BLaER1 treated with 17β-estradiol and CSF1 and Interleukin-3, amounts not matched to agents 10 nM and 100 nM (cell line): ENCODE measurements around the gene PRDM5.

Experiments
- H3K27ac ChIP-seq, 11 experiments: shearing (Covaris generic); formaldehyde crosslinking; 2 replicates each; pipeline ENCODE4 v1.8.1; 2022
- H3K27me3 ChIP-seq, 11 experiments: shearing (Covaris generic); formaldehyde crosslinking; 2 replicates each; pipeline ENCODE4 v1.8.1; 2022
- H3K36me3 ChIP-seq, 11 experiments: shearing (Covaris generic); formaldehyde crosslinking; 2 replicates each; pipeline ENCODE4 v1.8.1; 2022
- H3K4me1 ChIP-seq, 10 experiments: shearing (Covaris generic); formaldehyde crosslinking; 2 replicates each; pipeline ENCODE4 v1.8.1; 2022
- H3K4me2 ChIP-seq, 11 experiments: shearing (Covaris generic); formaldehyde crosslinking; 2 replicates each; pipeline ENCODE4 v1.8.1; 2022
- H3K4me3 ChIP-seq, 10 experiments: shearing (Covaris generic); formaldehyde crosslinking; 2 replicates each; pipeline ENCODE4 v1.8.1; 2022
- H3K9ac ChIP-seq, 11 experiments: shearing (Covaris generic); formaldehyde crosslinking; 2 replicates each; pipeline ENCODE4 v1.8.1; 2022
- H3K9me3 ChIP-seq, 11 experiments: shearing (Covaris generic); formaldehyde crosslinking; replicated peaks in 1 of 11; 2 replicates each; pipeline ENCODE4 v1.8.1; 2022
- H4K20me1 ChIP-seq, 11 experiments: shearing (Covaris generic); formaldehyde crosslinking; 2 replicates each; pipeline ENCODE4 v1.8.1; 2022
- Cebpa-rat ChIP-seq, 11 experiments: shearing (Covaris generic); IDR thresholded peaks; 2 replicates each; pipeline ENCODE4 v1.8.1; 2022

The PRDM5 gene

DNA sequence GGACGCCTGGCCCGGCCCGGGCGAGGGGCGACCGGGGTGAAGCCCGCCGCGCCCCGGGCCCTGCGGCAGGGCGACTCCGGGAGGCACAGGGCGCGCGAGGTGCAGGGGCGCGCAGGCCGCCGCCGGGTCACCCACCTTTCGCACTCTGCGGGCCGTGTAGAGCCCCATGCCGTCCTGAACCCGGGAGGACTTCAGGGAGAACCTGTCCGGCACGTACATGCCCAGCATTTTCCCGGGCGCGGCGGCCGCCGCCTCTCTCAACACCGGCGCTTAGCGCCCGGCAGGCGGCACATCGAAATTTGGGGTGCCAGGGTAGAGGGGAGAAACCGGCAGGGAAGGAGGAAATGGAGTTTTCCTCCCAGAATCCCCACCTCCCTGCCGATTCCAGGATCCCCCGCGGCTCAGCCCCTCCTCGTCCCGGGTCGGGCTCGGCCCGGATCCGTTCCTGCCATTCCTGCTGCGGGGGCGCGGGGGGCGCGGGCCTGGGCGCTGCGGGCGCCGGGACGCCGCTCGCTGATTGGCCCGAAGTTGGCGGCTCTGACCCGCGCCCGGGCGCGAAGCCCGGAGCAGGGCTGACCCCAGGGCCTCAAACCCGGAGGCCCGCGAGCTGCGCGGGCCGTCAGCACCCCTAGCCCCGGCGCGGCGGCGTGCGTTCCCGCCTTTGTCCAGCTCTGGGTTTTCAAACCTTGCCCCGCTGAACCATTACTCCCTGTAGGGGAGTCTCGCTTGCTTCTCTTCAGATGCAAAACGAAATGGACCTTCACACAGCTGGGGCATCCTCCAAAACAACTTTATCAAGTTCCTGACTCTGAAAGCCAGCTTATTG is at the start of gene PRDM5:
Gene PRDM5, minus strand, starts transcription at position 346 of the 826 bp plus-strand sequence. Its CDS starts 118 bp downstream, at position 228.
- no peak within 1 kb of the TSS for H3K4me2 ChIP-seq
- H3K27me3 ChIP-seq, result no peaks in the 10 kb centered on the region
- no peaks in the 10 kb centered on the region for H3K4me1 ChIP-seq
- H4K20me1 ChIP-seq, result no peaks in the 10 kb centered on the region
- no peak for TF ChIP-seq Cebpa-rat (IDR thresholded peaks at IDR 0.05)
- no peak within 1 kb of the TSS for H3K27ac ChIP-seq
- H3K4me3 ChIP-seq, result no peak within 1 kb of the TSS
- peaks cover 15 to 24% (median 18%) of the 10 kb centered on the region in 11 experiments for H3K9me3 ChIP-seq
- no peak within 1 kb of the TSS for H3K9ac ChIP-seq
- no peaks in the 10 kb centered on the region for H3K36me3 ChIP-seq

DNA sequence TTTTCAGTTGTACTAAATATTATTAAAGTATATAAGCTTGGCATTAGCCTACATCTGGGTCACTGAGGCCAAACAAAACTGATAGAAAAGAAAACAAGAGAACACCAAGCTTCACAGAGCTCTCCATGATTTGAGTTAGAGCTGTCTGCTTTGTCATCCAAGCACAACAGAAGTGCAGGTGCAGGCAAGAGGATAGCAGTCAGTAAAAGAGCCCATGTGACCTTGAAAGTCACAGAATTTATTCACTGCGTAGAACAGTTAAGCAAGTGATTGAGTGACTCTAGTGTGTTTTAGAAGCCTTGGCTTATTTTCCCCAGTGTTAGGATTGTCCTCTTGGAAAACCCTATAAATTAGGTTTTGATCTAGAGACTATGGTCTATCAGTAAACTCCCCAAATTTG is 49.4 kb upstream of the PRDM5 start:
- no peaks in the 10 kb centered on the region for H4K20me1 ChIP-seq
- H3K9me3 ChIP-seq, result no peaks in the 10 kb centered on the region
- no peak overlapping the region for H3K9ac ChIP-seq
- no peak for TF ChIP-seq Cebpa-rat (IDR thresholded peaks at IDR 0.05)
- H3K27ac ChIP-seq, result no peak overlapping the region
- H3K4me3 ChIP-seq, result no peak overlapping the region
- H3K4me1 ChIP-seq, result no peaks in the 10 kb centered on the region
- H3K36me3 ChIP-seq, result no peaks in the 10 kb centered on the region
- no peaks in the 10 kb centered on the region for H3K27me3 ChIP-seq
- H3K4me2 ChIP-seq, result no peak overlapping the region

DNA sequence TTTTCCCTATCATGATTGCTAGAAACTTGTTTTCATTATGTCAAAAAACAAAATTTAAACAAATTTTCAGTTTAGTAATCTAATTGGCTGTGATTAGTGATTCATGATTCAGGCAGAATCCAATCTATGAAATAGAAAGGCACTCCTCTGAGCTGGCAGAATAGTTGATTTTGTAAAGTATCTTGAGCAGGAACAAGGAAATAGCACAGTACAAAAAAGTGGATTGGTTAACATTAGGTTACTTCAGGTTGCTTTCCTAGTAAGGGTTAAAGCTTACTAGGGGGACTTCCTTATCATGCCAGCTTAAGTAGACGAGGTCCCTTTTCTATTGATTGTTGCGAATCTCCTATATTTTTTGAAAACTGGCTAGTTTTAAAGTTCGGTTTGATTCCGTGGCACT is 43.4 kb upstream of the PRDM5 start:
- Histone ChIP-seq H3K27me3 (no peaks in the 10 kb centered on the region), H4K20me1 (no peaks in the 10 kb centered on the region), H3K9ac (no peak overlapping the region), H3K4me3 (no peak overlapping the region), H3K4me1 (no peaks in the 10 kb centered on the region), H3K4me2 (no peak overlapping the region), H3K27ac (no peak overlapping the region), H3K9me3 (no peaks in the 10 kb centered on the region), H3K36me3 (no peaks in the 10 kb centered on the region)
- no peak for TF ChIP-seq Cebpa-rat (IDR thresholded peaks at IDR 0.05)

DNA sequence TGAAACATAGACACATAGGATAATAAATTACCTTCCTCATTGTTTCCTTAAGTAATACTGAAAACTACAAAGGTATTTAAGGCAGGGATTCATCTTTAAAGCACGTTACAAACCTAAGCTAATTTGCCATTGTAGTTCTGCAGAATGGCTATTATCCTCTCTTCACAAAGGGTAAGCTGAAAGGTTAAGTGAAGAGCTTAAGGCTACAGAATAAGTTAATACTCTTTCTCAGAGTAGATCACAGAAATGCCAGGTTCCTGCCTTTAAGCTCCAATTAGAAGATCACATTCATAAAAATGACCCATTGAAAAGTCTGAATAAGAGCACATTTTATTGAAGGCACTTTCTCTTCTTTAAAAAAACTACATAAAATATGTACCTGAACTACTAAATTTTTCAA is 42.1 kb upstream of the PRDM5 start:
- Histone ChIP-seq H3K9me3 (no peaks in the 10 kb centered on the region), H3K4me1 (no peaks in the 10 kb centered on the region), H3K9ac (no peak overlapping the region), H3K27me3 (no peaks in the 10 kb centered on the region), H3K27ac (no peak overlapping the region), H3K36me3 (no peaks in the 10 kb centered on the region), H3K4me3 (no peak overlapping the region), H4K20me1 (no peaks in the 10 kb centered on the region), H3K4me2 (no peak overlapping the region)
- no peak for TF ChIP-seq Cebpa-rat (IDR thresholded peaks at IDR 0.05)

DNA sequence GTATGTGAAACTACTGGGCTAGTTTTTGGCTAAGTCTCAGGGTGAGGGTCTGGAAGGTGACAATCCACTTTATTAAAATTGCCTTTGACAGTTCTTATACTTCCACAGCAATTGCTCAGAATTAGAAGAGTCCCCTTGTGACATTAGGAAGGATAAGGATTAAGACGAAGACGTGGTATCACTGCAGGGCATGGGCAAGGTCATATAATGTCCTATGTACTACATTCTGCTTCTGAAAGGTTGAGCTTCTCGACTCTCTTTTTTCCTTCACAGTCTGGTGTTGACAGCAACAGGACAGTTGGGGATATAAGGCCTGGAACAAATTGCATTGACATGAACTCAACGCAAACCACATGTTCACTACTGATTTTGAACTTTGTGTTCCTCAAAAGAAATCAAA is 40.9 kb upstream of the PRDM5 start:
- Histone ChIP-seq H3K36me3 (no peaks in the 10 kb centered on the region), H3K27me3 (no peaks in the 10 kb centered on the region), H3K4me3 (no peak overlapping the region), H3K9ac (no peak overlapping the region), H3K9me3 (no peaks in the 10 kb centered on the region), H3K4me1 (no peaks in the 10 kb centered on the region), H3K4me2 (no peak overlapping the region), H4K20me1 (no peaks in the 10 kb centered on the region), H3K27ac (no peak overlapping the region)
- no peak for TF ChIP-seq Cebpa-rat (IDR thresholded peaks at IDR 0.05)

DNA sequence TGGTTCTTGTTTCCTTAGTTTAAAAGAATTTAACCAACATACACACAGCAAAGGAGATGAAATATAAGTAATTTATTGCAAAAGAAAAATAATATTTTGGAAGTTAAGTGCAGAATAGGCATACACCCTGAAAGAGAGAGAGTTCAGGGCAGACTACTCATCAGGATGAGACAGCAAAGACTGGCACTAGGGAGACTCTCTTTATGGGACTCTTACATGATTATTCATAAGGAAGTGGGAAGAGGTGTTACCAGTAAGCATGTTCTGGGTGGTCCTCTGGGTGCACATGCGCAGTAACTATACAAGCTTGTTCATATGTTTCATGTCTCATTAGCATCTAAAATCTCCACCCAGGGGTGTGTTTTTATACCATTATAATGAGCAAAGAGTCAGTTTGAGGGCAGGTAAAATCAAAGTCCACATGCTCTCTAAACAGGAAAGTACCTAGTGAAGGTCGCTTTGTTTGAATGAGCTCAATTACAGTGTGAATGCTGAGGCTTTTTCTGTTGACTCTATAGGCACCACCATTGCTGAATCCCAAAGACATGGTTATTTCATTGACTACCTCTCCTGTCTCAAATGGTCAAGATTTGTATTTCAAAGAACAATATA is 38.2 kb upstream of the PRDM5 start:
- H3K9ac ChIP-seq, result no peak overlapping the region
- no peaks in the 10 kb centered on the region for H4K20me1 ChIP-seq
- no peak overlapping the region for H3K4me2 ChIP-seq
- H3K27ac ChIP-seq, result no peak overlapping the region
- no peak overlapping the region for H3K4me3 ChIP-seq
- TF ChIP-seq Cebpa-rat (IDR thresholded peaks at IDR 0.05), result no peak
- H3K36me3 ChIP-seq, result no peaks in the 10 kb centered on the region
- H3K27me3 ChIP-seq, result no peaks in the 10 kb centered on the region
- H3K9me3 ChIP-seq, result no peaks in the 10 kb centered on the region
- H3K4me1 ChIP-seq, result no peaks in the 10 kb centered on the region

DNA sequence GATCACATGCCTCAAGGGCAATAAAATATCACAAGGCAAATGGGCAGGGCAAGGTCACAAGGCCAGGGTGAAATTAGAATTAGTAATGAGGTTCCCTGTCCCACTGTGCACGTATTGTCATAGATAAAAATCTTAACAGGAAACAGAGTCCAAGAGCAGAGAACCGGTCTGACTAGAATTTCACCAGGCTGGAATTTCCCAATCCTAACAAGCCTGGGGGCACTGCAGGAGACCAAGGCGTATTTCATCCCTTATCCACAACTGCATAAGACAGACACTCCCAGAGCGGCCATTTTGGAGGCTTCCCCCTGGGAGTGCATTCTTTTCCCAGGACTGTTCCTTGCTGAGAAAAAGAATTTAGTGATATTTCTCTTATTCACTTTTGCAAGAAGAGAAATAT is 25.9 kb upstream of the PRDM5 start:
- H4K20me1 ChIP-seq, result no peaks in the 10 kb centered on the region
- no peak for TF ChIP-seq Cebpa-rat (IDR thresholded peaks at IDR 0.05)
- H3K4me1 ChIP-seq, result no peaks in the 10 kb centered on the region
- no peak overlapping the region for H3K27ac ChIP-seq
- no peaks in the 10 kb centered on the region for H3K36me3 ChIP-seq
- H3K9me3 ChIP-seq, result peaks cover 25 to 35% (median 30%) of the 10 kb centered on the region in 11 experiments
- no peak overlapping the region for H3K4me2 ChIP-seq
- H3K9ac ChIP-seq, result no peak overlapping the region
- no peaks in the 10 kb centered on the region for H3K27me3 ChIP-seq
- H3K4me3 ChIP-seq, result no peak overlapping the region

DNA sequence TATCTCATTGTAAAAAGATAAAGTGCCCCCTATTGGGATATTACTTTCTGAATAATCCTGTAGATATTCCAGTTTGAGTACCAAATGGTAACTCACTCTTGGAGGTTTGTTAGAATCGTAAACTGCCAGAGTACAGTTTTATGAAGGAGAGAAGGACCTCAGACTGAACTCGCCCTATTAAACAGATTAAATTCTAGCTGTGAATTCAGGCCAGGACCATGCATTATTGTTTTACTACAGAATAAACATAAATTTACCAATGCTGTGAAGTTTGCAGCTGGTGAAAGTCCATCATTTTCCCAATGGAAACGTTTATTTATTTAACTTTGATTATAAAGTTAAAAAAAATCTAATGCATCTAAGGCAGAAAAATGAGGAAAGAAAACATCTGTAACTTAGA is 20.2 kb upstream of the PRDM5 start:
- Histone ChIP-seq H3K4me2 (no peak overlapping the region), H3K27ac (no peak overlapping the region), H3K9ac (no peak overlapping the region), H3K9me3 (peaks cover 0 to 6% (median 0%) of the 10 kb centered on the region in 11 experiments; a peak in 6 of 22 replicates), H3K4me3 (no peak overlapping the region), H3K27me3 (no peaks in the 10 kb centered on the region), H3K36me3 (no peaks in the 10 kb centered on the region), H4K20me1 (no peaks in the 10 kb centered on the region), H3K4me1 (no peaks in the 10 kb centered on the region)
- TF ChIP-seq Cebpa-rat (IDR thresholded peaks at IDR 0.05), result no peak

DNA sequence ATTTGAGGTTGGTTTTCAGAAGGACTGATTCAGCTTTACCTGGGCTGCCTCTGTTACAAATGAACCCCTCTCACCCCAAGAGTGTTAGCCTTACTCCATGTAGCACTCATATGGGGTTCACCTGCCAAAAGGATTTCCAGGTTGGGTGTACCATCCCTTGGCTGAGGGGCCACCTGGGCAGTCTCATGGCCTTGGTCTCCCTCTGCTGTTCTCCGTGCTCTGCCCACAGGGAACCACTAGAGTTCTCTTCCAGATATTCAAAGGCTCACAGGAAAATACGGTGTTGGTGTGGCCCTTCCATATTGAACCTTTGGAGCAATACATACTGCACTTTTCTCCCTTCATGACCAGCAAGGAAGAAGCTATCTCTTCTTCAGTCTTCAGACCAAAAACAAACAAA is 18.0 kb upstream of the PRDM5 start:
- Histone ChIP-seq H3K4me3 (no peak overlapping the region), H3K9ac (no peak overlapping the region), H4K20me1 (no peaks in the 10 kb centered on the region), H3K36me3 (no peaks in the 10 kb centered on the region), H3K27ac (no peak overlapping the region), H3K27me3 (no peaks in the 10 kb centered on the region), H3K9me3 (peaks cover 0 to 15% (median 0%) of the 10 kb centered on the region in 11 experiments; a peak in 4 of 22 replicates), H3K4me1 (no peaks in the 10 kb centered on the region), H3K4me2 (no peak overlapping the region)
- TF ChIP-seq Cebpa-rat (IDR thresholded peaks at IDR 0.05), result no peak

DNA sequence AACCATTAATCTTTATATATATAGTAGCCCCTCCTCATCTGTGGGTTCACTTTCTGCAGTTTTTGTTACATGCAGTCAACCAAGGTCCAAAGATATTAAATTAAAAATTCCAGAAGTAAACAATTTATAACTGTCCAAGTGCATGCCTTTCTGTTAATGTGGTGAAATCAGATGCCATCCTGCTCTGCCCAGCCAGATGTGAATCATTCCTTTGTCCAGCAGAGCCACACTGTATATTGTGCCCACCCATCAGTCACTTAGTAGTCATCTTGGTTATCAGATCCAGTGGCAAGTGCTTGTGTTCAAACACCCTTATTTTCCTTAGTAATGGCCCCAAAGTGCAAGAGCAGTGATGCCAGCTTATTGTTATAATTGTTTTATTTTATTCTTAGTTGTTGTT is 17.2 kb upstream of the PRDM5 start:
- no peaks in the 10 kb centered on the region for H3K4me1 ChIP-seq
- no peak for TF ChIP-seq Cebpa-rat (IDR thresholded peaks at IDR 0.05)
- no peak overlapping the region for H3K4me2 ChIP-seq
- H4K20me1 ChIP-seq, result no peaks in the 10 kb centered on the region
- no peak overlapping the region for H3K27ac ChIP-seq
- H3K27me3 ChIP-seq, result no peaks in the 10 kb centered on the region
- no peak overlapping the region for H3K4me3 ChIP-seq
- no peaks in the 10 kb centered on the region for H3K36me3 ChIP-seq
- peaks cover 0 to 15% (median 0%) of the 10 kb centered on the region in 11 experiments; a peak in 3 of 22 replicates for H3K9me3 ChIP-seq
- H3K9ac ChIP-seq, result no peak overlapping the region
